ENCODE results near the gene P2RY14. TPM values are rescaled to one million over a fixed set of nuclear protein-coding genes. Genes with fewer than 3 reads are reported as not detected.
A peak's percentile ranks its signal among the peaks of the same experiment; 100 is the strongest.
"Not testable (repeated sequence)": the region's sequence is repeated elsewhere in the genome, so short reads cannot be mapped to it uniquely, and the experiment has no call there.

Gene P2RY14
- total RNA-seq, 1 experiment from 2014 or later = not detected

DNA sequence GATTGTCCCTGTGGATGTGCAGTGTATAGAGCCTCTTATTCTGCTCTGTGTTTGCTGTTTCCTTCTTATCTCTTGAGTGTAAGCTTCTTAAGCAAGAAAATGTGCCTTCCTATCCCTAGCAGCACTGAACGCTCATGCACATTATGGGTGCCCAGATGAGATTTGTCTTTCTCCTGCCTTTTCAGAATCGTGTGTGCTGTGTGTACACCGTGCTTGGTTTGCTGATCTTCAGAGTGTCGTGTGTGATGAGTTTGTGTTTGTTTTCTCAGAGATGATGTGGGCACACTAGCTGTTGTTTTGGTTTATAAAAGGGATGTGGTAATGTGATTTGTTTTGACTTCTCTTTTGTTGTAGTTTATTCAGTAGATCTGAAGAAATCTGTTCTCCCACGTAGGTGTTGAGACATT lies 95.1 kb downstream of the P2RY14 start:
- Histone ChIP-seq H3K27me3 (peaks cover 5% of the 10 kb centered on the region; the same call in 1 of the 2 replicates), H3K4me3 (no peak overlapping the region), H3K9me3 (no peaks in the 10 kb centered on the region), H3K36me3 (no peaks in the 10 kb centered on the region)
- no peak for DNase-seq

DNA sequence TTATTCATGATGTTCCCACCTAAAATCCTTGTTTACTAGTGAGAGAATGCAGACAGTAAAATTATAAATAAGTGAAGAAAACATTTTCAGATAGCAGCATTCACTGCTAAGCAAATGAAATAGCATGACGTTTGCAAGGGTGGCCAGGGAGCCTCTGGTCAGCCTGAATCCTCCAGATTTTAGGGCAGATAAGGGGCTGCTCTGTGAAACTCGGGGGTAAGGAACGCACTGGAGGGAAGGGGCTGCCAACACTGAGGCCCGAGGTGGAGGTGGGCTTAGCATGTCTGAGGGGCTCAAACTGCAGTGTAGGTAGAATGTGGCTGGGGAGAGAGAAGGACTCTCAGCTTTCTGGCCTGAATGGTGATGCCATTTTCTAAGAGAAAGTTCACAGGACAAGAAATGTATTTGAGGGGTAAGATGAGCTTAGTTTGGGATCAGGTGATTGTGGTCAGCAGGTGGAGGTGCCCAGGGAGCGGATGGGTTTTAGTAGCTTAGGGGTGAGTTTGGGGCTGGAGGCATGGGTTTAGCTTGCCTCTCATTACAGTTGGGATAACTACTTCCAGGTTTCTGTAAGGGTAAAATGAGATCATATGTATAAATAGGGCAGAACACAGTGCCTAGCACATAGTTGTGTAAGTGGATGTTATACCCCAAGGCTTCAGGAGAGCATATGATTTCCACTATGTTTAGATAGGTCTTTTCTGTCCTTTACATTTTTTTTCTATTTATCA lies 95.8 kb downstream of the P2RY14 start:
- DNase-seq = no peak
- Histone ChIP-seq H3K27me3 (peaks cover 5% of the 10 kb centered on the region; the same call in 1 of the 2 replicates), H3K36me3 (no peaks in the 10 kb centered on the region), H3K4me3 (no peak overlapping the region), H3K9me3 (no peaks in the 10 kb centered on the region)

DNA sequence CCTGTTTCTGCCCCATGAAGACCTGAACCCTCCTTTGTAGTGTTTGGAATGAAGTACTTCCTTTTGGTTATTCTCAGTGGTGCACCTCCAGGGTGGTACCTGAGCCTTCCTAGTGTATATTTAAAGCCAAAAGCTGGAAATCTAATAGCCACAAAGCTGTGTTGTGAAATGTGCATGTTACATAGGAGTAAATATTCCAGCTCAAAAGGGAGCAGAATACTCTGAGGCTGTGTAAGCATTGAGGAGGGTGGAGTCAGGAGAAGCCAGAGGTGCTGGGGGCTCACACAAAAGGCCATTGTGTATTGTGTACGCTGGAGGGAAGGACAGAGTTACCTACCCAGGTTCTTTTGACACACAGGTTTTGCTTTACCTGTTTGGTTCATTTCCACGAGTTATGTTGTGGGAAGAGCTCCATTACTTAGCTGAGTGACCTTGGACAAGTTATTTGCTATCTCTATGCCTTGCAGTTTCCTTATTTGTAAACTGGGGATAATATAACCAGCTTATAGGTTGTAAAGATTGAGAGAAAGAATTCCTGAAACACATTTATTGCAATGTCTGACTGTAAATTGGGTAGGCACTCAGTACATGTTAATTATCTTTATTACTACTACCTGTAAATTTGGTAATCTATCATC lies 100.0 kb downstream of the P2RY14 start:
- H3K4me3 ChIP-seq = no peak overlapping the region
- H3K36me3 ChIP-seq = no peaks in the 10 kb centered on the region
- peaks cover 5% of the 10 kb centered on the region; the same call in 1 of the 2 replicates for H3K27me3 ChIP-seq
- no peaks in the 10 kb centered on the region for H3K9me3 ChIP-seq
- no peak for DNase-seq

DNA sequence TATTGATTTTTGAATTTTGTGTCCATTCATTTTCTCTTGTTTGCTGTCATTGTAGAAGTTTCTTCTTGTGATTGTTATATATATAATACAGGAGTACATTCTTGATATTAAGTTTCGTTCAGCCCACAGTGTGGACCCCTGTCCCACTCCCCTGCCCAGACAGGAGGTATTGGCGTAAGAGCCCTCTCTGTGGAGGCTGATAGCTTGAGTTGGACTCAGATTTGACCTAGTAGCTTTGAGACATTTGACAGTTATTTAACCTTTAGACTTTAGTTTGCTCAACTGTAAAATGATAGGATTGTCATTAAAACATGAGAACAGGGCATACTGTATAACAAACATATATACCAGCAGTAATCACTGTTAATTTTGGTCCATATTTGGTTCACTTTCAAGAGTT lies 102.4 kb downstream of the P2RY14 start:
- Histone ChIP-seq H3K9me3 (no peaks in the 10 kb centered on the region), H3K4me3 (no peak overlapping the region), H3K36me3 (no peaks in the 10 kb centered on the region), H3K27me3 (peaks cover 2% of the 10 kb centered on the region; the same call in 1 of the 2 replicates)
- DNase-seq = no peak

DNA sequence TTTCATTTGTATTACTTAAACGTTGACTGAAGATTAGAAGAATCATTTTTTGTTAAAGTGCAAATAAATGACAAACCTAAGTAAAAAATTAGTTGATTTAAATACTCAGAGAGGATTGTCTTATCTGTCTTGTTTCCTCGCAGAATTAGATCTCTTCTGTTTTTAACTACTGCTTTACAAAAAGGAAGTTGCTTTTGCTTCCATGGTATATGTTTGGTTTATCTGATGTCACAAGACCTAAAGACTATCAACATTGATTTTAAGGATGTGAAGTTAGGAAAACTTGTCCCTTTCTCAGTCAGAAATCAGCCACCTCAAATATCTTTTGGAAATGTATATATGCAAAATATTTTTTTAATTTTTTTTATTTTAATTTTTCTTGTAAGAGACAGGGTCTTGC lies 104.0 kb downstream of the P2RY14 start:
- H3K27me3 ChIP-seq = no peaks in the 10 kb centered on the region
- no peak for DNase-seq
- H3K4me3 ChIP-seq = no peak overlapping the region
- H3K9me3 ChIP-seq = no peaks in the 10 kb centered on the region
- H3K36me3 ChIP-seq = no peaks in the 10 kb centered on the region

DNA sequence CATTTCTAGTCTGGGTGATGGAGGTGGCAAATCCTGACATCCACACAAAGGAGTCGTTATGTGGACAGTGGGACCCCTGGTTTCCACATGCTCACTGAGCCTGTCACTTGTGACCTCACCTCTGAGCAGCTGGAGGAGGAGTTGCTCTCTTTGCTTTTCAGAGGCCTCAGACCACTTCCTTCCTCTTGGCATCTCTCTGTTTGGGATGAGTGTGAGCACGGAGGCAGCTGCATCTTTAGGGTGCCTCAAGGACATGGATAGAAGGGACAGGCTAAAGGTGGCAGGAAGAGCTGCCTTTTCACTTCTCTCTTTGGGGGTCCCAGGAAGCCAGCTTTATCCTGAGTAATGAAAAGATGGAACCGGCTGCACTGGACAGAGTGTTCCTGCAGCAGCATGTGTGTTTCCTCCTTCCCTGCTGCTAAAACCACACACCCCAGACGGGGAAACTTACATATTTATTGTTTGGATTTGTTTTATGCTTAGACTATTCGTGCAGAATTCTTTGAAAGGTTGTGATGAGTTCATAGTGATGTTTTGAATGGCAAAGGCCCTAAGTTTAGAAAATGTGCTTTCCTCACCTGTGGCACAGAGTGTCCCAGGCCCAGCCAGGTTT lies 107.1 kb downstream of the P2RY14 start:
- Histone ChIP-seq H3K27me3 (no peaks in the 10 kb centered on the region; the same call in 1 of the 2 replicates), H3K4me3 (no peak overlapping the region)
- DNase-seq = no peak

DNA sequence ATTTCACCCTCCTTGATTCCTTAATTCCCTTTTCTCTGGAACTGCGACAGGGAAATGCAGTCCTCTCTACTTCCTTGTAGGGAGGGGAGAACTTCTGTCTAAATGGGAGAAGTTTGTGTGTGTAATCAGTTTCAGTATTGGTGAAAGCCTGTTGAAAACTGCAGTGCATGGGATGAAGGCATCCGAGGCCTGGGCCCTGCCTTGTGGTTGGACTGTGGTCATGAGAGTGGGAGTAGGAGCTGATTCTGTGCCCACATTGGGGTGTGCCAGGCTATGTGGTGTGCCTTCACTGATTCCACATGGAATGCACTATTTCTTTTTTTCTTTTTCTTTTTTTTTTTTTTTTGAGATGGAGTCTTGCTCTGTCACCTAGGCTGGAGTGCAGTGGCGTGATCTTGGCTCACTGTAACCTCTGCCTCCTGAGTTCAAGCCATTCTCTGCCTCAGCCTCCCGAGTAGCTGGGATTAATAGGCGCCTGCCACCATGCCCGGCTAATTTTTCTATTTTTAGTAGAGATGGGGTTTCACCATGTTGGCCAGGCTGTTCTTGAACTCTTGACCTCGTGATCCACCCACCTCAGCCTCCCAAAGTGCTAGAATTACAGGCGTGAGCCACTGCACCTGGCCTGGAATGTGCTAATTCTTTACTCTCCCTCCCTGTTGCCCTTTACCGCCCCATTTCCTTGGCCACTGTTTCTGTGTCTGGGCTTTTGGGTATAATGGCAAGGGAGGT lies 108.2 kb downstream of the P2RY14 start:
- not testable (repeated sequence) for H3K36me3 ChIP-seq, H3K27me3 ChIP-seq, H3K9me3 ChIP-seq, DNase-seq, H3K4me3 ChIP-seq

More for the DNA sequence above, 107.1 kb downstream of the P2RY14 start:
- H3K36me3 ChIP-seq = no peaks in the 10 kb centered on the region
- H3K9me3 ChIP-seq = no peaks in the 10 kb centered on the region

DNA sequence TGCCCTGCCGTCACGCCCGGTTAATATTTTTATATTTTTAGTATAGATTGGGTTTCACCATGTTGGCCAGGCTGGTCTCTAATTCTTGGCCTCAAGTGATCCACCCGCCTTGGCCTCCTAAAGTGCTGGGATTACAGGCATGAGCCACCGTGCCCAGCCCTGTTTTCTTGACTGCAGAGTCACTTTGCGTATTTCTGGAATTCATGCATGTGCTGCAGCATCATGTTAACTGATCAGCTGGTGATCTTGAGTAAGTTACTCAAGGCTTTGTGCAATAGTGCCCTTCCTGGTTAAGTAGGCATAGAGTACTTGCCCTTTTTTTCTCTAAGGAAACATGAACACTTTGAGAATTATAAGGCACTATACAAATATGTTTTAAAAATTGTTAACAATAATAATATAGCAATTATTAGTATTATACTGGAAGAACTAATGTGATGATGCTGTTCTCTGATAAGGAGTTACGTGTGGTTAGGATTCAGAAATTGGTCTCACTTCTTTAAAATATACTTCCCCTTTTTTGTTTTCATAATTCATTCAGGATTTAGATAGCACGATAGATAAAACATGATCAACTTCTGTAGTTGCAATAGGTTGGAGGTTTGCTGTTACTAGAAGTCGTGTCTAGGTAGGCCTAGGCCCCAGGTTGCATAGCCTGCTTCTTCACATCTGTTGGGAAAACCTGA lies 108.9 kb downstream of the P2RY14 start:
- no peaks in the 10 kb centered on the region for H3K36me3 ChIP-seq
- no peaks in the 10 kb centered on the region for H3K9me3 ChIP-seq
- no peak overlapping the region for H3K4me3 ChIP-seq
- DNase-seq = no peak
- H3K27me3 ChIP-seq = no peaks in the 10 kb centered on the region; the same call in 1 of the 2 replicates

DNA sequence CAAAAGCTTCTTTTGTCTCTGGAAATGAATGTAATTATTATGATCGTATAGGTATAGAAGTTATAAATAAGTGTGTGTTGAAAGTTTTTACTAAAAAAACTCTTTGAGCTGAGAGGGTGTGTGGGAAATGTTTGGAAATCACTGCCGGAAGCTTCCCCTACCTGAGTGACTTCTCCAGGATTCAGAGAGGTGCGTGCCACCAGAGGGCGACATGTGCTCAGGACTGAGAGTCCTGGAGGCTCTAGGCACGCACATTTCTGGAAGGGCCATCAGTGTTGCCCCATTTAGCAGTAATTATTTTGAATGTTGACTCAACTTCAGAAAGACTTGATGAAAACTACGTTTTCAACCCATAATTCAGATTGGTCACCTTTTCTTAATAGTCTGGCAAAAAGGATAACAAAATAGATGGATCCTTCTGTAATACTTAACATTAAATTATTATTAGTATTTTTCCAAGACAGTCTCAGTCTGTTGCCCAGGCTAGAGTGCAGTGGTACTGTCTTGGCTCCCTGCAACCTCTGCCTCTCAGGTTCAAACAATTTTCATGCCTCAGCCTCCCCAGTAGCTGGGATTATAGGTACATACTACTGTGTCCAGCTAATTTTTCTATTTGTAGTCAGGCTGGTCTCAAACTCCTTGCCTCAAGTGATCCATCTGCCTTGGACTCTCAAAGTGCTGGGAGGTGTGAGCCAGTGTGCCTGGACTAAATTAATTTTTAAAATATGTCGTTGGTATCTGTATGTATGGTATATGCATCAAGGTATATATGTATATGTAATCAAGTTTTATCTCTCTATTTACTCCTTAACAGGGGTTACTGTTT lies 109.9 kb downstream of the P2RY14 start:
- peak; percentile 60 for DNase-seq
- Histone ChIP-seq H3K4me3 (no peak overlapping the region), H3K36me3 (no peaks in the 10 kb centered on the region), H3K27me3 (no peaks in the 10 kb centered on the region; the same call in 1 of the 2 replicates), H3K9me3 (no peaks in the 10 kb centered on the region)

DNA sequence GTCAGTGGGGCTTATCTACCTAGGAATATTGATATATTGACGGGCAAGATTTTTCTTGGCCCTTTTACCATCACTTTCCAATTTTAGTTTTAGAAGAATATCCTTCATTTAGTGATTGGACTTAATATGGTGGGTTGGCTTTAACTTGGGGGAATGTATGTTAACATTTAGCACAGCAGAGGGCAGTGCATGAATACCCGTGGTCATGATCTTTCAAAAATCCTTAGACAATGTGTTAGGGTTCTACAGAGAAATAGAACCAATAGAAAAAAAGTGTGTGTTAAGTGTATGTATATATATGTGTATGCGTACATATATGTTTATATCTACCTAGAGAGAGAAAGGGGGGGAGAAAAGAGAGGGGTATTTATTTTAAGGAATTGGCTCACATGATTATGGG lies 112.2 kb downstream of the P2RY14 start:
- no peak for DNase-seq
- Histone ChIP-seq H3K27me3 (no peaks in the 10 kb centered on the region; the same call in none of the 2 replicates), H3K9me3 (no peaks in the 10 kb centered on the region), H3K36me3 (no peaks in the 10 kb centered on the region), H3K4me3 (no peak overlapping the region)

DNA sequence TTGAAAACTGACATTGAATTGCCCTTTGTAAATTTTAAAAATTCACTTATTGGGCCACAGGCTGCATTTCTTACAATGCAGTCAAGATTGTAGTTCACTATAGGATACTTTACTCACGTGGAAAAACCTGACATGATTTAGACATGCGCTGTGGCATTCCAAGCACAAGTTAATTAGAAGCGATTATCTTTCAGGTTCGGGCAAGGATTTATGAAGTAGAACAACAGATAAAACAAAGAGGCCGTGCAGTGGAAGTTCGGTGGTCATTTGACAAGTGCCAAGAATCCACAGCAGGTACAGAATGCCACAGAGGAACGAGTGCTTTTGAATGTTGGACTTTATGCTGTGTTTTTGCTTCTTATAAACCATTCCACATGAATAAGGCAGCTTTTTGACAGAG lies 113.1 kb downstream of the P2RY14 start:
- no peaks in the 10 kb centered on the region for H3K9me3 ChIP-seq
- H3K36me3 ChIP-seq = no peaks in the 10 kb centered on the region
- H3K4me3 ChIP-seq = no peak overlapping the region
- no peaks in the 10 kb centered on the region; the same call in none of the 2 replicates for H3K27me3 ChIP-seq
- DNase-seq = no peak

Other genes with a start within 250 kb of the P2RY14 start
- not detected in 2 replicates for gene MED12L, start 192.9 kb downstream of the P2RY14 start, total RNA-seq (2014; rRNA removed; shearing (Covaris generic); ENCODE audit: low replicate concordance)
- not detected in 2 replicates for gene GPR171, start 75.3 kb downstream of the P2RY14 start, total RNA-seq (2014; rRNA removed; shearing (Covaris generic); ENCODE audit: low replicate concordance)
- gene GPR87, start 38.3 kb upstream of the P2RY14 start, total RNA-seq (2014; rRNA removed; shearing (Covaris generic); ENCODE audit: low replicate concordance) = 0.23 TPM in 1 of 2 replicates, not detected in the other
- not detected in 2 replicates for gene P2RY13, start 51.0 kb upstream of the P2RY14 start, total RNA-seq (2014; rRNA removed; shearing (Covaris generic); ENCODE audit: low replicate concordance)
- not detected in 2 replicates for gene P2RY12, start 106.2 kb upstream of the P2RY14 start, total RNA-seq (2014; rRNA removed; shearing (Covaris generic); ENCODE audit: low replicate concordance)
- gene IGSF10, start 182.5 kb upstream of the P2RY14 start, total RNA-seq (2014; rRNA removed; shearing (Covaris generic); ENCODE audit: low replicate concordance) = 0.10 TPM in 1 of 2 replicates, not detected in the other

All from MG63 (cell line).